ENCODE data around the gene CALHM5.

GRCh38 chr6:116485559-116486184, 25.8 kb upstream of the CALHM5 start:
- TF ChIP-seq CTCF (conservative IDR thresholded peaks at IDR 0.05) (no peak), EZH2 (IDR thresholded peaks at IDR 0.05; ENCODE audit: low read depth) (no peak)

Data from PC-9 (cell line).